H1 (cell line): ENCODE data around the gene SMIM44. TPM values are rescaled to one million over a fixed set of nuclear protein-coding genes. Genes with fewer than 3 reads are reported as not detected.

Experiments
- CHD7 ChIP-seq: fragments of 300-600 bp; sonication (generic); IDR thresholded peaks from 2 replicates; pipeline ENCODE4 v1.7.1; 2012; ENCODE audit warnings: low read length, moderate library complexity, mild to moderate bottlenecking, inconsistent platforms; ENCODE audit not compliant: insufficient replicate concordance
- polyA plus RNA-seq, 7 experiments: library from polyadenylated mRNA; depleted of rRNA in 3 of 7; stranded (reverse) in 5 of 7; unstranded in 2 of 7; fragments of >200 nt in 5 of 7; fragments of 200-250 nt in 2 of 7; gene quantifications; 1 replicate in 5 of 7; 2 replicates in 1 of 7; 4 replicates in 1 of 7; pipeline versions ENCODE4 v1.2.1 to v1.2.3, GENCODE V29; 2011 to 2013; ENCODE audit warnings: missing spikeins in 2 of 7, mixed read lengths in 2 of 7
- total RNA-seq: library from RNA; stranded (reverse); fragmentation: NEBNext Ultra II Directional; extraction: Animal tissue kit (Norgen Biotek cat#: 25700); gene quantifications from 2 replicates; pipeline ENCODE4 v1.2.1, GENCODE V29; 2021

The SMIM44 gene
- total and polyA plus RNA-seq, 2 of the 8 experiments (the other 6 are each of a cell fraction or from before 2014, with no cell fraction given) = not detected

GRCh38 chr19:3514930-3515329 is 31.7 kb upstream of the SMIM44 start (continued):
- no peak for TF ChIP-seq CHD7
